ENCODE measurements around the gene MPP2. TPM values are rescaled to one million over a fixed set of nuclear protein-coding genes. Genes with fewer than 3 reads are reported as not detected.
A peak's percentile ranks its signal among the peaks of the same experiment; 100 is the strongest.

MPP2 gene, protein sequence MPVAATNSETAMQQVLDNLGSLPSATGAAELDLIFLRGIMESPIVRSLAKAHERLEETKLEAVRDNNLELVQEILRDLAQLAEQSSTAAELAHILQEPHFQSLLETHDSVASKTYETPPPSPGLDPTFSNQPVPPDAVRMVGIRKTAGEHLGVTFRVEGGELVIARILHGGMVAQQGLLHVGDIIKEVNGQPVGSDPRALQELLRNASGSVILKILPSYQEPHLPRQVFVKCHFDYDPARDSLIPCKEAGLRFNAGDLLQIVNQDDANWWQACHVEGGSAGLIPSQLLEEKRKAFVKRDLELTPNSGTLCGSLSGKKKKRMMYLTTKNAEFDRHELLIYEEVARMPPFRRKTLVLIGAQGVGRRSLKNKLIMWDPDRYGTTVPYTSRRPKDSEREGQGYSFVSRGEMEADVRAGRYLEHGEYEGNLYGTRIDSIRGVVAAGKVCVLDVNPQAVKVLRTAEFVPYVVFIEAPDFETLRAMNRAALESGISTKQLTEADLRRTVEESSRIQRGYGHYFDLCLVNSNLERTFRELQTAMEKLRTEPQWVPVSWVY
- total RNA-seq (1 to 10 TPM; 1.6 to 5.6 (median 3.2) TPM), total RNA-seq (0.68 to 7.4 (median 3.3) reads per million in 29 experiments)
- total RNA-seq (2013) = 3.5 TPM

DNA sequence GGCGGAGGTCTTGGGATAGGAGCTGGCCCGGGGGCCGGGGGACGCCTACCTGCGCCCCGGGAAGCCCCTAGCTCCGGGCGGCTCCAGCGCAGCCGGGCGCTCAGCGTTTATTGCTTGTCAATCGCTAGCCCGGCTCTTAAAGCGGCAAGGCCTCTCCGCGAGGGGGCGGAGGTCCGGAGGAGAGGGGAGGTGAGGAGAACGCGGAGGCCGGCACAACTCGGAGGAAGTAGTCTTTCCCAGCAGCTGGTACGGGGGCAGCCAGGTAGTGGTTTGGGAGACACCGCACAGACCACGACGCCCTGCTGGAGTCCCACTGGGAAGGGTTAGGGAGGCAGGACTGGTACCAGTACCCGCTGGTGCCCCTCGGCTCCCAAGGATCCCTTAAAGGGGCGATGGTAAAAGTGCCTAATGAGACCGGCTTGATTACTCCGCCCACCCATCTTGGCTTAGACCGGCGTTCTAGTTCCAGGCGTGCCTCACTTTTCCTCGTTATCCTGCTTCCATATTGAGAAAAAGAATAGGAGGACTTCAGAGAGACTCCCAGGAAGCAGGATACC lies at the start of gene MPP2:
Gene MPP2, minus strand, starts transcription at position 112 of the 557 bp plus-strand sequence. CDS start 3,076 bp downstream, outside the sequence.
- POLR2A ChIA-PET = interaction anchor here (0.6 kb wide), 3 partner anchors 12 to 63 kb away, joined by 3 to 6 read pairs (median 6); no protein-coding TSS in a partner anchor
- Mint-ChIP-seq H3K4me3 (peak within 1 kb of the TSS; percentile 81 to 89 (median 84)), H3K27me3 (peaks cover 4 to 21% of the 10 kb centered on the region in 2 donors), H3K27ac (peak within 1 kb of the TSS; percentile 27 to 34), H3K4me1 (peaks cover 15 to 24% (median 17%) of the 10 kb centered on the region in 3 donors), H3K36me3 (no peaks in the 10 kb centered on the region), H3K9me3 (no peaks in the 10 kb centered on the region)
- Histone ChIP-seq H3K27me3 (replicated peaks in 1 of 2; ENCODE audit: control insufficient read depth in 2 of 2, extremely low read depth in 1 of 2, insufficient read depth in 2 of 2, low read length in 1 of 2) (peaks cover 5 to 58% of the 10 kb centered on the region in 2 experiments), H3K9me3 (no peaks in the 10 kb centered on the region), H3K4me3 (ENCODE audit: control insufficient read depth in 1 of 2, extremely low read depth in 1 of 2, low read length in 1 of 2) (peak within 1 kb of the TSS; percentile 61 to 82), H3K27ac (ENCODE audit: low read length) (peak within 1 kb of the TSS; percentile 69), H3K36me3 (ENCODE audit: control insufficient read depth in 2 of 2, extremely low read depth in 1 of 2, insufficient read depth in 1 of 2, low read length in 1 of 2) (no peaks in the 10 kb centered on the region), H3K4me1 (ENCODE audit: control insufficient read depth in 1 of 2, extremely low read depth in 1 of 2, insufficient read depth in 2 of 2, low read length in 2 of 2) (peaks cover 7 to 28% of the 10 kb centered on the region in 2 experiments)
- DNase-seq (peak; percentile 19 to 72 (median 51)), ATAC-seq (replicated peaks in 1 of 4) (peak; percentile 68 to 74 (median 68))
- 0% methylated on average over 26 of the region's 36 CpGs for WGBS (ENCODE audit: insufficient coverage)
- CTCF ChIA-PET = interaction anchor here (0.6 to 1.3 kb wide), 3 partner anchors 9 to 161 kb away, joined by 3 to 8 read pairs (median 5); no protein-coding TSS in a partner anchor

DNA sequence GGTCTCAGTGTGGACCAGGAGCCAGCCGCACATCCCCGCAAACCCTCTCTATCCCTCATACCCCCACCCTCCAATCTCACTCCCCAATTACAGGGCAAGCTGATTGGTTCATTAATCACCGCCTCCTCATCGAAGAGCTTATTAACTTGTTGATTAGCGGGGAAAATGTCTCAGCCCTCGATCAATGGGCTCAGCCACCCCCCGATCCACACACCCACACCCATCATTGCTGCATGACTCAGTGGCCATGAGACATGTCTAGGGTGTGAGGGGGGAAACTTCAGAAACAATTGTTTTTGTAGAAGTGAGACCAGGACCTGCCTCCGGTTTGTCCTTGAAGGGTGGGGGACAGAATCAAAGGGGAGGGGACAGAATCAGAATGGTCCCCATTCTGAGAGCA lies 48.9 kb upstream of the MPP2 start:
- H3K36me3 ChIP-seq (ENCODE audit: control insufficient read depth in 2 of 2, extremely low read depth in 1 of 2, insufficient read depth in 1 of 2, low read length in 1 of 2) = no peaks in the 10 kb centered on the region
- H3K4me1 ChIP-seq (ENCODE audit: control insufficient read depth in 1 of 2, extremely low read depth in 1 of 2, insufficient read depth in 2 of 2, low read length in 2 of 2) = peaks cover 0 to 12% of the 10 kb centered on the region in 2 experiments
- no peak overlapping the region for H3K27ac Mint-ChIP-seq
- 84% methylated on average over 5 of the region's 8 CpGs for WGBS (ENCODE audit: insufficient coverage)
- ATAC-seq (replicated peaks in 1 of 4) = no peak
- peaks cover 24 to 48% of the 10 kb centered on the region in 2 donors for H3K27me3 Mint-ChIP-seq
- no peaks in the 10 kb centered on the region for H3K9me3 Mint-ChIP-seq
- H3K36me3 Mint-ChIP-seq = no peaks in the 10 kb centered on the region
- DNase-seq = no peak
- no peaks in the 10 kb centered on the region for H3K9me3 ChIP-seq
- H3K27ac ChIP-seq (ENCODE audit: low read length) = no peak overlapping the region
- no peak overlapping the region for H3K4me3 ChIP-seq (ENCODE audit: control insufficient read depth in 1 of 2, extremely low read depth in 1 of 2, low read length in 1 of 2)
- H3K4me3 Mint-ChIP-seq = no peak overlapping the region
- CTCF ChIA-PET = no interaction called here
- H3K4me1 Mint-ChIP-seq = peaks cover 2 to 4% (median 3%) of the 10 kb centered on the region in 3 donors
- peaks cover 2 to 64% of the 10 kb centered on the region in 2 experiments for H3K27me3 ChIP-seq (replicated peaks in 1 of 2; ENCODE audit: control insufficient read depth in 2 of 2, extremely low read depth in 1 of 2, insufficient read depth in 2 of 2, low read length in 1 of 2)
- POLR2A ChIA-PET = no interaction called here

GRCh38 chr17:43953746-43954145 lies 46.4 kb upstream of the MPP2 start, which contains the start of gene PYY:
TSS of gene PYY (minus strand) at chr17:43953940. CDS start at chr17:43953483, 457 bp downstream.
- Mint-ChIP-seq H3K27ac (no peak within 1 kb of the TSS), H3K4me1 (peaks cover 2 to 4% (median 3%) of the 10 kb centered on the region in 3 donors), H3K36me3 (no peaks in the 10 kb centered on the region), H3K9me3 (no peaks in the 10 kb centered on the region), H3K27me3 (peaks cover 34 to 67% of the 10 kb centered on the region in 2 donors), H3K4me3 (no peak within 1 kb of the TSS)
- H3K27ac ChIP-seq (ENCODE audit: low read length) = no peak within 1 kb of the TSS
- H3K27me3 ChIP-seq (replicated peaks in 1 of 2; ENCODE audit: control insufficient read depth in 2 of 2, extremely low read depth in 1 of 2, insufficient read depth in 2 of 2, low read length in 1 of 2) = peaks cover 5 to 75% of the 10 kb centered on the region in 2 experiments
- ChIA-PET POLR2A (no interaction called here), CTCF (no interaction called here)
- no peak for DNase-seq
- no peaks in the 10 kb centered on the region for H3K36me3 ChIP-seq (ENCODE audit: control insufficient read depth in 2 of 2, extremely low read depth in 1 of 2, insufficient read depth in 1 of 2, low read length in 1 of 2)
- WGBS (ENCODE audit: insufficient coverage) = 100% methylated on average over 1 of the region's 11 CpGs
- ATAC-seq (replicated peaks in 1 of 4) = no peak
- peaks cover 0 to 12% of the 10 kb centered on the region in 2 experiments for H3K4me1 ChIP-seq (ENCODE audit: control insufficient read depth in 1 of 2, extremely low read depth in 1 of 2, insufficient read depth in 2 of 2, low read length in 2 of 2)
- H3K4me3 ChIP-seq (ENCODE audit: control insufficient read depth in 1 of 2, extremely low read depth in 1 of 2, low read length in 1 of 2) = no peak within 1 kb of the TSS
- H3K9me3 ChIP-seq = no peaks in the 10 kb centered on the region

GRCh38 chr17:43952724-43953666 lies 45.7 kb upstream of the MPP2 start:
- ChIA-PET POLR2A (no interaction called here), CTCF (no interaction called here)
- peaks cover 34 to 67% of the 10 kb centered on the region in 2 donors for H3K27me3 Mint-ChIP-seq
- H3K4me3 Mint-ChIP-seq = no peak overlapping the region
- H3K36me3 ChIP-seq (ENCODE audit: control insufficient read depth in 2 of 2, extremely low read depth in 1 of 2, insufficient read depth in 1 of 2, low read length in 1 of 2) = no peaks in the 10 kb centered on the region
- no peaks in the 10 kb centered on the region for H3K36me3 Mint-ChIP-seq
- peaks cover 0 to 12% of the 10 kb centered on the region in 2 experiments for H3K4me1 ChIP-seq (ENCODE audit: control insufficient read depth in 1 of 2, extremely low read depth in 1 of 2, insufficient read depth in 2 of 2, low read length in 2 of 2)
- peaks cover 5 to 75% of the 10 kb centered on the region in 2 experiments for H3K27me3 ChIP-seq (replicated peaks in 1 of 2; ENCODE audit: control insufficient read depth in 2 of 2, extremely low read depth in 1 of 2, insufficient read depth in 2 of 2, low read length in 1 of 2)
- H3K27ac ChIP-seq (ENCODE audit: low read length) = no peak overlapping the region
- 15% methylated on average over 78 of the region's 82 CpGs for WGBS (ENCODE audit: insufficient coverage)
- H3K27ac Mint-ChIP-seq = no peak overlapping the region
- H3K9me3 Mint-ChIP-seq = no peaks in the 10 kb centered on the region
- H3K4me3 ChIP-seq (ENCODE audit: control insufficient read depth in 1 of 2, extremely low read depth in 1 of 2, low read length in 1 of 2) = no peak overlapping the region
- no peak for DNase-seq
- peaks cover 2 to 4% (median 3%) of the 10 kb centered on the region in 3 donors for H3K4me1 Mint-ChIP-seq
- no peaks in the 10 kb centered on the region for H3K9me3 ChIP-seq
- ATAC-seq (replicated peaks in 1 of 4) = peak in 1 of 4 experiments; percentile 34

DNA sequence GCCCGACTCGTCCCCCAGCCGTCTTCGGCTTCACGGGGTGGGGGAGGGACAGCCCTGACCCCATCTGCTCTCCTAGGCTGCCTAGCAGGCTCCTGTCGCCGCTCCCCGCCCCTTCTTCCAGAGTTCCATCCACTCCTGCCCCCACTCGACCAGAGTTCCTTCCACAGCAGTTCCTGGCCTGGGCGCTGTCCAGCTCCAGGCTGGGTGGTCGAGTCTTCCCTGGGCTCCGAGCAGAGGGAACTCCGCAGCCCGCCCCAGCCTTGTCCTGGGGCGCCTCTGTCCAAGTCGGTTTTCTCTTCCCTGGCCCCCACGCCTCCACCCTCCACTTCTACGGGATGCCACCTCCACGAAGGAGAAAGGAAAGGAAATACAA lies 45.0 kb upstream of the MPP2 start:
- ChIA-PET CTCF (no interaction called here), POLR2A (no interaction called here)
- Histone ChIP-seq H3K4me3 (ENCODE audit: control insufficient read depth in 1 of 2, extremely low read depth in 1 of 2, low read length in 1 of 2) (no peak overlapping the region), H3K9me3 (no peaks in the 10 kb centered on the region), H3K27ac (ENCODE audit: low read length) (no peak overlapping the region), H3K4me1 (ENCODE audit: control insufficient read depth in 1 of 2, extremely low read depth in 1 of 2, insufficient read depth in 2 of 2, low read length in 2 of 2) (peaks cover 0 to 12% of the 10 kb centered on the region in 2 experiments), H3K27me3 (replicated peaks in 1 of 2; ENCODE audit: control insufficient read depth in 2 of 2, extremely low read depth in 1 of 2, insufficient read depth in 2 of 2, low read length in 1 of 2) (peaks cover 5 to 75% of the 10 kb centered on the region in 2 experiments), H3K36me3 (ENCODE audit: control insufficient read depth in 2 of 2, extremely low read depth in 1 of 2, insufficient read depth in 1 of 2, low read length in 1 of 2) (no peaks in the 10 kb centered on the region)
- Mint-ChIP-seq H3K4me3 (no peak overlapping the region), H3K4me1 (peaks cover 2 to 4% (median 3%) of the 10 kb centered on the region in 3 donors), H3K27ac (no peak overlapping the region), H3K27me3 (peaks cover 34 to 69% of the 10 kb centered on the region in 2 donors), H3K9me3 (no peaks in the 10 kb centered on the region), H3K36me3 (no peaks in the 10 kb centered on the region)
- ATAC-seq (replicated peaks in 1 of 4) (no peak), DNase-seq (no peak)
- WGBS (ENCODE audit: insufficient coverage) = 67% methylated on average over 18 of the region's 19 CpGs

Measured in T-cell (primary cell).